AG04450 (cell line): ENCODE measurements around the gene ASIC2. TPM values are rescaled to one million over a fixed set of nuclear protein-coding genes. Genes with fewer than 3 reads are reported as not detected.
A peak's percentile ranks its signal among the peaks of the same experiment; 100 is the strongest.

ENCODE experiments used
- CTCF ChIA-PET: fragments of 300-600, 350-600 bp; formaldehyde crosslinking; extraction: SDS; loops from one replicate; lab custom pipeline; 2022; ENCODE audit warnings: antibody characterized with exemption, inconsistent platforms; lab: Charles Lee
- POLR2A ChIA-PET: fragments of 350-600 bp; formaldehyde crosslinking; extraction: SDS; loops from one replicate; lab custom pipeline; 2021; ENCODE audit warnings: antibody characterized with exemption, inconsistent platforms; lab: Yijun Ruan, JAX
- DNase-seq: peaks from one replicate; pipeline ENCODE4 v3.0.0-alpha.2; 2011; ENCODE audit warnings: low read depth, low spot score
- H3K27ac ChIP-seq: one replicate; pipeline ENCODE4 v1.5.1; 2012; ENCODE audit warnings: low read depth, low read length, control low read depth
- H3K27me3 ChIP-seq: one replicate; pipeline ENCODE4 v1.6.0; 2012; ENCODE audit warnings: low read length; ENCODE audit not compliant: control insufficient read depth, insufficient read depth
- H3K4me3 ChIP-seq: 2 replicates; pipeline ENCODE4 v1.5.1; 2011; ENCODE audit warnings: mild to moderate bottlenecking, low read depth, low read length, control low read depth
- H3K9me3 ChIP-seq: 2 replicates; pipeline ENCODE4 v1.5.1; 2012; ENCODE audit warnings: low read length; ENCODE audit not compliant: control insufficient read depth, insufficient read depth
- CTCF ChIP-seq: IDR thresholded peaks from 2 replicates; pipeline ENCODE4 v1.5.1; 2011; ENCODE audit warnings: low read depth, low read length, control low read depth, inconsistent platforms
- polyA plus RNA-seq: library from polyadenylated mRNA; depleted of rRNA; stranded (reverse); fragments of >200 nt; gene quantifications from 2 replicates; pipeline ENCODE4 v1.2.3, GENCODE V29; 2011

Gene ASIC2
- polyA plus RNA-seq, 1 experiment = 0.19 TPM

- TF ChIP-seq CTCF = no peak
- Histone ChIP-seq H3K27me3 (no peaks in the 10 kb centered on the region), H3K9me3 (no peaks in the 10 kb centered on the region), H3K4me3 (no peak overlapping the region), H3K27ac (no peak overlapping the region)
- CTCF ChIA-PET = interaction anchor here (1.1 kb wide), 1 partner anchor 389 kb away, joined by 3 read pairs; no protein-coding TSS in a partner anchor
- POLR2A ChIA-PET = no interaction called here
- DNase-seq = no peak
Measured at GRCh38 chr17:33285413-33285812, 7.7 kb downstream of the ASIC2 start.

GRCh38 chr17:33284022-33284421, 9.1 kb downstream of the ASIC2 start:
- Histone ChIP-seq H3K9me3 (no peaks in the 10 kb centered on the region), H3K4me3 (no peak overlapping the region), H3K27ac (no peak overlapping the region), H3K27me3 (no peaks in the 10 kb centered on the region)
- no peak for TF ChIP-seq CTCF
- CTCF ChIA-PET = no interaction called here
- POLR2A ChIA-PET = no interaction called here
- DNase-seq = peak; percentile 33

- no peak for TF ChIP-seq CTCF
- H3K4me3 ChIP-seq = no peak overlapping the region
- POLR2A ChIA-PET = no interaction called here
- no peak for DNase-seq
- CTCF ChIA-PET = interaction anchor here (0.6 kb wide), 1 partner anchor 1098 kb away, joined by 3 read pairs; no protein-coding TSS in a partner anchor
- H3K27ac ChIP-seq = peak overlapping the region; percentile 1
- H3K9me3 ChIP-seq = no peaks in the 10 kb centered on the region
- no peaks in the 10 kb centered on the region for H3K27me3 ChIP-seq
Measured at GRCh38 chr17:33280162-33280943, 12.7 kb downstream of the ASIC2 start.

- Histone ChIP-seq H3K27me3 (no peaks in the 10 kb centered on the region), H3K27ac (peak overlapping the region; percentile 11), H3K9me3 (no peaks in the 10 kb centered on the region), H3K4me3 (no peak overlapping the region)
- TF ChIP-seq CTCF = no peak
- CTCF ChIA-PET = no interaction called here
- DNase-seq = no peak
- POLR2A ChIA-PET = no interaction called here
Measured at GRCh38 chr17:33277436-33278100, 15.5 kb downstream of the ASIC2 start.
